Epithelial cell of esophagus (primary cell): ENCODE results near the gene HMSD.

Experiments
- DNase-seq: peaks from one replicate; pipeline ENCODE4 v3.0.0; 2010; ENCODE audit warnings: low read depth
- H3K4me3 ChIP-seq: 2 replicates; pipeline ENCODE4 v1.5.1; 2011; ENCODE audit warnings: mild to moderate bottlenecking, low read length, control low read depth
- TF ChIP-seq, protein P1 (sequence below): IDR thresholded peaks from 2 replicates; pipeline ENCODE4 v1.5.1; 2011; ENCODE audit warnings: low read depth, mild to moderate bottlenecking, low read length, control low read depth, inconsistent platforms; ENCODE audit not compliant: insufficient read depth; ENCODE audit errors: missing control alignments

HMSD gene

DNA sequence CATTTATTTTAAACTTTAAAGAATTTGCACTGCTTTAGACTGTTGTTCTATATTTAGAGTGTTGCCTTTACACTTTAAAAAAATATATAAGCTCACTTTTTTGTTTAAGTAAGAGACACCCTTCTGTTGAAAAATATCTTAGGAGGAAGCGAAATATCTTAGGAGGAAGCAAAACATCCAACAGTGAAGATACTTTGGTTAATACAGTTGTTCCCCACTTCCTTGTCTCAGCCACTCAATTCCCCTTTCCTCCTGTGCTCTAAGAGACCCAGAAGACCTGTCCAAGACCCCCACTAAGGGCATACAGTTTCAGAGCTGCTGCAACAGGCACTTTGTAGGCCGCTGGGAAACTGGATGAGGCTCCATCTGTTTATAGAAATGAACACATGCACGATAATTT, 26.5 kb downstream of the HMSD start:
- DNase-seq: no peak
- no peak overlapping the region for H3K4me3 ChIP-seq
- TF ChIP-seq, protein P1, sequence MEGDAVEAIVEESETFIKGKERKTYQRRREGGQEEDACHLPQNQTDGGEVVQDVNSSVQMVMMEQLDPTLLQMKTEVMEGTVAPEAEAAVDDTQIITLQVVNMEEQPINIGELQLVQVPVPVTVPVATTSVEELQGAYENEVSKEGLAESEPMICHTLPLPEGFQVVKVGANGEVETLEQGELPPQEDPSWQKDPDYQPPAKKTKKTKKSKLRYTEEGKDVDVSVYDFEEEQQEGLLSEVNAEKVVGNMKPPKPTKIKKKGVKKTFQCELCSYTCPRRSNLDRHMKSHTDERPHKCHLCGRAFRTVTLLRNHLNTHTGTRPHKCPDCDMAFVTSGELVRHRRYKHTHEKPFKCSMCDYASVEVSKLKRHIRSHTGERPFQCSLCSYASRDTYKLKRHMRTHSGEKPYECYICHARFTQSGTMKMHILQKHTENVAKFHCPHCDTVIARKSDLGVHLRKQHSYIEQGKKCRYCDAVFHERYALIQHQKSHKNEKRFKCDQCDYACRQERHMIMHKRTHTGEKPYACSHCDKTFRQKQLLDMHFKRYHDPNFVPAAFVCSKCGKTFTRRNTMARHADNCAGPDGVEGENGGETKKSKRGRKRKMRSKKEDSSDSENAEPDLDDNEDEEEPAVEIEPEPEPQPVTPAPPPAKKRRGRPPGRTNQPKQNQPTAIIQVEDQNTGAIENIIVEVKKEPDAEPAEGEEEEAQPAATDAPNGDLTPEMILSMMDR: no peak

DNA sequence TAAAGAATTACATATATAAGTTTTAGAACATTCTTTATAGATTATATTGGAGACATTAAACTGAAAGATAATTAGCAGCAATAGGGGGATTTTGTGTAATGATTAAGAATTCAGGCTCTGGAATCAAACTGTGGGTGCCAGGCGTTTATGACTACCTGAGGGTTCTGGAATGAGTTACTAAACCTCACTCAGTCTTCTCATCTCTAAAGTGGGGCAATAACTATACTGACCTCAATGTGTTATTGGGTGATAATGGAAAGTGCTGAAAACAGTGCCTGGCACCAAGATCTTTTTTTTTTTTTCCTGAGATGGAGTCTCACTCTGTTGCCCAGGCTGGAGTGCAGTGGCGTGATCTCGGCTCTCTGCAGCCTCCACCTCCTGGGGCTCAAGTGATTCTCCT, 27.9 kb downstream of the HMSD start:
- DNase-seq: no peak
- TF ChIP-seq, protein P1: no peak
- no peak overlapping the region for H3K4me3 ChIP-seq

DNA sequence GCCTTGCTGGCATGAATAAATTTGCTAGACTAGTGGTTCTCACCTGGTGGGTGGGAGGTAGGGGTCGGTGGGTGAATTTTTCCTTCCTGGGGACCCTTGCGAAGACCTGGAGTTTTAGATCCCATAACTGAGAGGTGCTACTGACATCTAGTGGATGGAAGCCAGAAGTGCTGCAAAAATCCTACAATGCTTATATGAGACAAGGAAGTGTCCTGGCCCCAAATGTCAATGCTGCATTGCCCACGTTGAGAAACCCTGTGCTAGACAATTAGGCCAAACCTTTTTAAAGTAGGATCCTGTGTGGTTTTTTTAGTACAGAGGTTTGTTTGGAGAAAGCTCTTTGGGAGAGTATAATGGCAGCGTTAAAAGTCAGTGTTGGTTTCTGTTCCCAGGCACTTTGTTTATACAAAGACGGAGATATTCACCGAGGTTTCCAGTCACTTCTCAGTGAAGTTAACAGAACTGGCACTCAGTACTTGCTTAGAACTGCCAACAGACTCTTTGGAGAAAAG, 30.4 kb downstream of the HMSD start:
- no peak overlapping the region for H3K4me3 ChIP-seq
- DNase-seq: peak; percentile 33

DNA sequence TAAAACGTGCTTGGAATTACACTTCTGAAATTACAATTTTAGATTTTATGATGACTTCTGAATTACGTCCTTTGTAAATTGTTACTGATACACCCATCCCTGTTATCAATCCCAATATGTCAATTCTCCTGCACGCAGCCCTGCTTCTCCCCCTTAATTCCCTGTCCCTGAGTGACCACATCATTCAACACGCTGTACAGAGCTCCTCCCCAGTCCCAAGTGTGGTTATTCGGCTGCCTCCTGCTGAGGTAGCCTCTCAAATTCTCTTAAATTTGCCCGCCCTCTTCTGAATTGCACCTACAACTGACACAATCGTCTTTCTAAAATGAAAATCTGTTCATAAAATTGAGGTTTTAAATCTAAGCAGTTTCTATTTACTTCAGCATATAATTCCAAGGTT, 30.9 kb downstream of the HMSD start:
- no peak overlapping the region for H3K4me3 ChIP-seq
- TF ChIP-seq, protein P1: no peak
- no peak for DNase-seq

More for the DNA sequence above, 30.4 kb downstream of the HMSD start:
- TF ChIP-seq, protein P1: peak; percentile 76

DNA sequence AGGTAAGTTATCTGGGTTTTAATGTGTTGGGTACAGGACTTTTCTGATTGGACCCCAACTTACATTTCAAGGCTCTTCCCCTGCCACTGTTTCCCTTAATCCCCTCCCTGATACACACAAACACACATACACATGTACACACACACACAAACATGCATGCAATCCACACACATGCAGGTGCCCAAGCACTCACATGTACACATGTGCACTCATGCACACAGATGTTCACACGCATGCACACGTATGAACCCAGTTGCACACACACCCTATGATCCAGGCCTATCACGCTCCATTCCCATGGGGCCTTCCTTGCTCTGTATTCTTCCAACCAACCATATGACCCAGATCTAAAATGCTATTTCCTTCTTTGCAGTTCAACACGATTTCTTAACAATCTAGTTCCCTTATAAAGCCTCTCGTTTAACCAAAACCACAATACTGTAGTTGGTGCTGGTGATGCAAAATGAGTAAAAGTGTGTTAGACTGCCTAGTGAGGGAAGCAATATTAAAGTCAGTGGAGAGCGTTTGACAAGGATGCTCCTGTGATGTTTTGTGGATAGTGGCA, 31.9 kb downstream of the HMSD start:
- DNase-seq: no peak
- TF ChIP-seq, protein P1: no peak
- H3K4me3 ChIP-seq: no peak overlapping the region

DNA sequence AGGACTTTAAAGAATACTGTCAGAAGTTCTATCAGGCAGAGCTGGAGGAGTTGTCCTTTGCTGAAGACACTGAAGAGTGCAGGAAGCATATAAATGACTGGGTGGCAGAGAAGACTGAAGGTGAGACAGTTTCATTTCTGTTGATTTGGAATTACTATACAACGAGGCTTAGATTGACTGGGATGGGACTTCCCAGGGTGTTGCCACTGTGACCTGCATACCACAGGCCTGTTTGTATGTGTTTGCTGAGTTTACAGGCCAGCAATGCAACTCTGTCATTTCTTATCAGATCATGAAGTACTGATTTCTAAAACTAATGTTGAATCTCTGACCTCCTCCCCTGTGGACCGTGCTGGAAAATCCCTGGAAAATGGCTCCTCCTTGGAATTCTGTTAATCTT, 32.6 kb downstream of the HMSD start:
- DNase-seq: no peak
- no peak overlapping the region for H3K4me3 ChIP-seq
- TF ChIP-seq, protein P1: no peak

DNA sequence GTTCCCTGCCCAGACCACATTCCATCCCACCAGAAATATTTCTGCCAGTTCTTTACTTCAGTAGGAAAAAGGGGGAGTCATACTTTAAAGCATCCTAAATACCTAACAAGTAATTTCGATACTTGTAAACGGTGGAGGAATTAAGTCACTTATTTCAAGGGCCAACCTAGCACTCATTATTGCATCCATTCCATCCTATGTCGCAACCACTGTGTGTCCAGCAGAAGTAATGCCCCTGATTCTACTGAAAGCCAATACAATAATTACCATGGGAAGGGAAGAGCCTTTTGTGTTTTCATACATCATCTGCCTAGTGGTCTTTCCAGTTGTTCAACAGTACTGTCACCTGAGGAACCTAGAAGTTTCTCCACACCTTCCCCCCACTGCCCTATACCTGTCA, 33.3 kb downstream of the HMSD start:
- H3K4me3 ChIP-seq: no peak overlapping the region
- TF ChIP-seq, protein P1: no peak
- no peak for DNase-seq
